ENCODE data around the gene ELMO1.

The ELMO1 gene

DNA sequence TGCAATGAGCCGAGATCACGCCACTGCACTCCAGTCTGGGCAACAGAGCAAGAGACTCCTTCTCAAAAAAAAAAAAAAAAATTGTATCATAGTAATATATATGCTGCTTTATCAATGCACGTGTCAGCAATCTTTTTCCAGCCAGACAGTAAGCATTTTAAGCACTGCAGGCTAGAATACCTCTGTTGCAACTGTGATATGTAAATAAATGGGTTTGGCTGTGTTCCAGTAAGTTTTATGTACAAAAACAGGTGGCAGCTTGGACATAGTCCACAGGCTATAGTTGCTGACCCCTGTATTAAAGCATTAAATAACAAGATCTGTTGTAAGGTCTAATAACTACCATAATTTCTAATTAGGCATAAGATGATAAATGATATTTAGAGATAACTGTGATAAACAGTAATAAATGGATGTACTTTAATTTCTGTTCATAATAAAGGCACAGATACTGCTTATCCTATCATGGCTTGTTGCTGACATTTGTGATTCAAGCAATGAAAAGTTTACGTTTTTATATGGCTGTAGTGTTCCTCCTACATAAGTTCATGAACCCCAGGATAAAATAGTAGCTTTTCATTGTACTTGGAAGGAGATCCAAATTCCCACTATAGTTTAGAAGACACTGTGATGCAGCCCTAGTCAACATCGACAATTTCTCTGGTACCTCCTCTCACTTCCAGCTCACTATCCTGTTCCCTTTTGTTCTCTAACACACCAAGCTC is 161.4 kb downstream of the ELMO1 start:
- TF ChIP-seq, protein P1, sequence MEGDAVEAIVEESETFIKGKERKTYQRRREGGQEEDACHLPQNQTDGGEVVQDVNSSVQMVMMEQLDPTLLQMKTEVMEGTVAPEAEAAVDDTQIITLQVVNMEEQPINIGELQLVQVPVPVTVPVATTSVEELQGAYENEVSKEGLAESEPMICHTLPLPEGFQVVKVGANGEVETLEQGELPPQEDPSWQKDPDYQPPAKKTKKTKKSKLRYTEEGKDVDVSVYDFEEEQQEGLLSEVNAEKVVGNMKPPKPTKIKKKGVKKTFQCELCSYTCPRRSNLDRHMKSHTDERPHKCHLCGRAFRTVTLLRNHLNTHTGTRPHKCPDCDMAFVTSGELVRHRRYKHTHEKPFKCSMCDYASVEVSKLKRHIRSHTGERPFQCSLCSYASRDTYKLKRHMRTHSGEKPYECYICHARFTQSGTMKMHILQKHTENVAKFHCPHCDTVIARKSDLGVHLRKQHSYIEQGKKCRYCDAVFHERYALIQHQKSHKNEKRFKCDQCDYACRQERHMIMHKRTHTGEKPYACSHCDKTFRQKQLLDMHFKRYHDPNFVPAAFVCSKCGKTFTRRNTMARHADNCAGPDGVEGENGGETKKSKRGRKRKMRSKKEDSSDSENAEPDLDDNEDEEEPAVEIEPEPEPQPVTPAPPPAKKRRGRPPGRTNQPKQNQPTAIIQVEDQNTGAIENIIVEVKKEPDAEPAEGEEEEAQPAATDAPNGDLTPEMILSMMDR (IDR thresholded peaks at IDR 0.05; ENCODE audit: insufficient read depth, missing control alignments) = no peak
- DNase-seq (ENCODE audit: insufficient read length, low spot score) (no peak), FAIRE-seq (no peak)

DNA sequence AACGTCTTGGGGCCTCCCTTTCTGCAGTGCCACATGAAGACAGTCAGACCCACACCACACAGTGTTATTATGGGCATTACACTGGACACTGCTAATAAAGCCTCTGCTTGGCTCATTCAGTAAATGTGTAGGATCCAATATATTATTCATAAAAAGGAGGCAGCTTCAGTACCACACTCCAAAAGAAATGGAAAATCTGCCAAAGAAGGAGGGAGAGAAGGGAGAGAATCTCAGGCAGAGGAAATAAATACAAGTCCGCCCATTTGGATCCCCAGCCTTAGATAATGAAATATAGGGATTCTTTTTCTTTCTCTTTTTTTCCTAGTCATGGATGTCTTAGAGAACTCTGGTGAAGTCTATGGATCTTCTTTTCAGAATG is 162.2 kb downstream of the ELMO1 start:
- DNase-seq (ENCODE audit: insufficient read length, low spot score) = no peak
- no peak for FAIRE-seq
- TF ChIP-seq, protein P1 (IDR thresholded peaks at IDR 0.05; ENCODE audit: insufficient read depth, missing control alignments) = no peak

DNA sequence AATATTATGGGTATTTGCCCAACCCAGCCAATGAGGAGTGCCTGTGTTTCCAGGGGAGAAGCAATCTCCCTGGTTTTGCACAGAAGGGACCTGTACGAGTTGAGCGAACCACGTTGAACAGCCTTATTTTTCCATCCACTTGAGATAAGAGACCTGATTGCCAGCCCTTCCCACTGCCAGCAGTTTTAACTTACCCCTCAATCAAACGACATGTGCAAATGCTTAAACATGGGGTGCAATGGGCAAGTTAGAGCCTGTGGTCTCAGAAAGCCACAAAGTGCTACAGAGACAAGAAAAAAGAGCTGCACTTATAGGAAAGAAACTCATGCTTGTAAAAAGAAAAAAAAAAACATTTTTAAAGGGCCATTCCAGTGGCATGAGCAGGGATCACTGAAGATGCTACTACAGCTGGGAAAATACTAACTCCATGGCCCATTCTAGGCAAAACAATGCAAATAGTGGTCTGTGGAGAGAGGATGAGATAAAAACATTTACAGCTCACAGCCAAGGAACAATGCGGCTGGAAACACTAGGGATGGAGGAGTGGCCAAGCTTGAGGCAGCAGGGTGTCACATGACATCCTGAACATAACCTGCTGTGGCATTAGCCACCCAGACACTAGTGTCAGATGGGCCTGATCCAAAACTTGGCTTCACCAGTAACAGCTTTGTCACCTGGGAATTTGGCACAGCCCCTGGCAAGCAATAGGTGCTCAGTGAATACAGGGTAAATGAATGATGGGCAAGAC is 162.8 kb downstream of the ELMO1 start:
- TF ChIP-seq, protein P1 (IDR thresholded peaks at IDR 0.05; ENCODE audit: insufficient read depth, missing control alignments) = no peak
- FAIRE-seq (no peak), DNase-seq (ENCODE audit: insufficient read length, low spot score) (no peak)

GRCh38 chr7:37284805-37285231 is 163.8 kb downstream of the ELMO1 start:
- no peak for DNase-seq (ENCODE audit: insufficient read length, low spot score)
- TF ChIP-seq, protein P1 (IDR thresholded peaks at IDR 0.05; ENCODE audit: insufficient read depth, missing control alignments) = peak; percentile 66
- FAIRE-seq = peak; percentile 46

DNA sequence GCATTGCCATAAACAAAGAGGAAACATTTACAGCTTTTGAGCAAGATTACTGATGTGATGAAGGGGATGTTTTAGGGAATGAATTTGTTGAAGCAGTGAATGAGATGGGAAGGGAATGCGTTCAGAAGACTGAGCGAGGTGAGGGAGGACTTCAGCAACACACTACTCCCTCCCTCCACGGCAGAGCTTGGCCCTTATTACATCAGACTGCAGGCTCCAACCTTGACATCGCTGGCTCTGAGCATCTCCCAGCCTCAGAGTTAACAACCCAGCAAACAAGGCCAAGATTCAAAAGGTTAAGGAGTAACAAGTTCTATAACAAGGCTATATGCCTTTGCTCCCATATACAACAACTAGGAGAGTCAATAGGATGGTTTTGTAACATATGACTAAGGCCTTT is 164.4 kb downstream of the ELMO1 start:
- FAIRE-seq (no peak), DNase-seq (ENCODE audit: insufficient read length, low spot score) (no peak)
- TF ChIP-seq, protein P1 (IDR thresholded peaks at IDR 0.05; ENCODE audit: insufficient read depth, missing control alignments) = no peak

- no peak for DNase-seq (ENCODE audit: insufficient read length, low spot score)
- no peak for FAIRE-seq
- TF ChIP-seq, protein P1 (IDR thresholded peaks at IDR 0.05; ENCODE audit: insufficient read depth, missing control alignments) = no peak
Measured at GRCh38 chr7:37283716-37284115, 164.9 kb downstream of the ELMO1 start.

GRCh38 chr7:37282927-37283326 is 165.7 kb downstream of the ELMO1 start:
- FAIRE-seq (no peak), DNase-seq (ENCODE audit: insufficient read length, low spot score) (no peak)
- TF ChIP-seq, protein P1 (IDR thresholded peaks at IDR 0.05; ENCODE audit: insufficient read depth, missing control alignments) = no peak
